ENCODE measurements around the gene SGSM2.

DNA sequence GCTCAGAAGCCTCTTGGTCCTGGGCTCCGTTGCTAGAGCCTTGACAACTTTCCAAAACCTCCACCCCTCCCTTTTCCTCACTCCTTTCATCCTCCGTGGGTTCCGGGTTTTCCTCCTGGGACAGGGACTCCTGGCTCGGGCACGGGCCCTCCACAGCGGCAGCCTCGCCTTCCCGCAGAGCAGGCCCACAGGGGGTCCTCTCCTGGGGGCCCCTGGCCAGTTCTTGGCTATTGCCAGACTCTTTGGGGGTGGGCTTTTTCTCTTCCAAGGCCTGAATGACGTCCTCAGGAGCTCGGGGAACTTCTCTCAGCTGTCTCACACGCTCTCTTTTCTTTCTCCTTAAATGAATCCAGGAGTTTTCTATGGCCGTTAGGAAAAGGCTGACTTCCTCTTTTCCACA is 82.9 kb downstream of the SGSM2 start:
- TF ChIP-seq CTCF (IDR thresholded peaks at IDR 0.05) (no peak), POLR2A (IDR thresholded peaks at IDR 0.05) (no peak)

Measured in body of pancreas (tissue), 4 donors.